Spleen (tissue), 7 donors: ENCODE results near the gene FCN3.

ENCODE experiments used
- CTCF ChIP-seq, 11 experiments: fragments of 200-600 bp in 7 of 11; fragments of 450-650 bp in 4 of 11; sonication (generic) in 4 of 11; IDR thresholded peaks in 8 of 11; conservative IDR thresholded peaks in 3 of 11; 1 replicate in 7 of 11; 2 replicates in 4 of 11; pipeline versions ENCODE4 v1.4.0 to v1.8.0; 2016 to 2021; ENCODE audit warnings: antibody characterized with exemption in 11 of 11, inconsistent platforms in 4 of 11, mild to moderate bottlenecking in 1 of 11
- POLR2A ChIP-seq, 3 donors: fragments of 450-650 bp; IDR thresholded peaks; one replicate each; pipeline ENCODE4 v1.5.1; 2017; ENCODE audit warnings: antibody characterized with exemption in 3 of 3, mild to moderate bottlenecking in 1 of 3
- POLR2AphosphoS5 ChIP-seq, 3 donors: sonication (generic); formaldehyde crosslinking; IDR thresholded peaks; one replicate each; pipeline ENCODE4 v1.5.1; 2017; ENCODE audit warnings: antibody characterized with exemption in 3 of 3
- donor health status: DM: no; HTN: no; CAD: no; lungs with moderate emphysema.
- donor health status: DM: no; HTN: no; CAD: no.
- donor health status: DM: no; HTN: no; CAD: no.

GRCh38 chr1:27417713-27418112, 43.1 kb upstream of the FCN3 start:
- TF ChIP-seq CTCF (IDR thresholded peaks at IDR 0.05 in 8 of 11, conservative IDR thresholded peaks at IDR 0.05 in 3 of 11) (no peak), POLR2AphosphoS5 (IDR thresholded peaks at IDR 0.05) (no peak), POLR2A (IDR thresholded peaks at IDR 0.05) (no peak)
